Trophoblast cell (in vitro differentiated cells and primary cell): ENCODE measurements around the gene CUL2.

ENCODE experiments used
- DNase-seq, 2 donors: peaks; one replicate each; pipeline ENCODE4 v3.0.0-alpha.2; 2016
- H2AFZ ChIP-seq: 2 replicates; pipeline ENCODE4 v1.6.1; 2013; ENCODE audit warnings: low read length, moderate library complexity, mild to moderate bottlenecking; ENCODE audit not compliant: insufficient read depth, poor library complexity
- H2AK5ac ChIP-seq: 2 replicates; pipeline ENCODE4 v1.6.1; 2013; ENCODE audit warnings: mild to moderate bottlenecking, low read length
- H2BK120ac ChIP-seq: 2 replicates; pipeline ENCODE4 v1.6.1; 2013; ENCODE audit warnings: low read length, mild to moderate bottlenecking, moderate library complexity; ENCODE audit not compliant: insufficient read depth, poor library complexity
- H2BK12ac ChIP-seq: 2 replicates; pipeline ENCODE4 v1.6.1; 2013; ENCODE audit warnings: mild to moderate bottlenecking, low read length, moderate library complexity
- H2BK5ac ChIP-seq: 2 replicates; pipeline ENCODE4 v1.6.1; 2013; ENCODE audit warnings: low read length, low read depth, moderate library complexity, mild to moderate bottlenecking; ENCODE audit not compliant: poor library complexity
- H3K14ac ChIP-seq: 2 replicates; pipeline ENCODE4 v1.6.1; 2013; ENCODE audit warnings: mild to moderate bottlenecking, low read length
- H3K18ac ChIP-seq: 2 replicates; pipeline ENCODE4 v1.6.1; 2013; ENCODE audit warnings: mild to moderate bottlenecking, low read length
- H3K23ac ChIP-seq: 2 replicates; pipeline ENCODE4 v1.6.1; 2013; ENCODE audit warnings: low read length
- H3K27ac ChIP-seq: 2 replicates; pipeline ENCODE4 v1.5.1; 2013; ENCODE audit warnings: low read depth, mild to moderate bottlenecking, inconsistent platforms, low read length, moderate library complexity
- H3K27me3 ChIP-seq: 2 replicates; pipeline ENCODE4 v1.6.1; 2013; ENCODE audit warnings: inconsistent platforms, mild to moderate bottlenecking, low read length, moderate library complexity; ENCODE audit not compliant: insufficient read depth
- H3K36me3 ChIP-seq, 2 experiments: 1 replicate in 1 of 2; 2 replicates in 1 of 2; pipeline ENCODE4 v1.6.1; 2013; ENCODE audit warnings: low read length in 2 of 2, mild to moderate bottlenecking in 2 of 2, moderate library complexity in 1 of 2; ENCODE audit not compliant: insufficient read depth in 2 of 2, control insufficient read depth in 1 of 2
- H3K4ac ChIP-seq: 2 replicates; pipeline ENCODE4 v1.6.1; 2013; ENCODE audit warnings: low read depth, mild to moderate bottlenecking, low read length, moderate library complexity
- H3K4me1 ChIP-seq, 2 experiments: 1 replicate in 1 of 2; 2 replicates in 1 of 2; pipeline ENCODE4 v1.6.1; 2013; ENCODE audit warnings: low read length in 2 of 2, mild to moderate bottlenecking in 2 of 2, moderate library complexity in 1 of 2; ENCODE audit not compliant: insufficient read depth in 2 of 2, control insufficient read depth in 1 of 2
- H3K4me2 ChIP-seq: 2 replicates; pipeline ENCODE4 v1.6.1; 2013; ENCODE audit warnings: inconsistent platforms, mild to moderate bottlenecking, low read length, moderate library complexity
- H3K4me3 ChIP-seq: 2 replicates; pipeline ENCODE4 v1.5.1; 2013; ENCODE audit warnings: mild to moderate bottlenecking, low read depth, low read length, inconsistent platforms
- H3K79me1 ChIP-seq: one replicate; pipeline ENCODE4 v1.6.1; 2013; ENCODE audit warnings: low read length
- H3K79me2 ChIP-seq: 2 replicates; pipeline ENCODE4 v1.6.1; 2013; ENCODE audit warnings: low read length, mild to moderate bottlenecking; ENCODE audit not compliant: control insufficient read depth, insufficient read depth, poor library complexity
- H3K9ac ChIP-seq: 2 replicates; pipeline ENCODE4 v1.6.1; 2013; ENCODE audit warnings: mild to moderate bottlenecking, low read length
- H3K9me3 ChIP-seq: 2 replicates; pipeline ENCODE4 v1.6.1; 2013; ENCODE audit warnings: low read depth, mild to moderate bottlenecking, control low read depth, inconsistent platforms, low read length; ENCODE audit not compliant: insufficient read depth
- H4K12ac ChIP-seq: 2 replicates; pipeline ENCODE4 v1.6.1; 2013; ENCODE audit warnings: low read depth, mild to moderate bottlenecking, low read length, moderate library complexity
- H4K8ac ChIP-seq: 2 replicates; pipeline ENCODE4 v1.6.1; 2013; ENCODE audit warnings: low read depth, mild to moderate bottlenecking, low read length, moderate library complexity
- H4K91ac ChIP-seq: one replicate; pipeline ENCODE4 v1.6.1; 2013; ENCODE audit warnings: low read depth, mild to moderate bottlenecking, low read length, moderate library complexity
- WGBS: extraction: QIAGEN DNeasy Blood & Tissue Kit; methylation state at CpG from one replicate; pipeline ENCODE4 v1.1.7; 2013; ENCODE audit warnings: missing lambda C conversion rate; ENCODE audit not compliant: insufficient read length, insufficient coverage; ENCODE audit errors: extremely low coverage; 5-methylcytosine and 5-hydroxymethylcytosine counted together

Gene CUL2

DNA sequence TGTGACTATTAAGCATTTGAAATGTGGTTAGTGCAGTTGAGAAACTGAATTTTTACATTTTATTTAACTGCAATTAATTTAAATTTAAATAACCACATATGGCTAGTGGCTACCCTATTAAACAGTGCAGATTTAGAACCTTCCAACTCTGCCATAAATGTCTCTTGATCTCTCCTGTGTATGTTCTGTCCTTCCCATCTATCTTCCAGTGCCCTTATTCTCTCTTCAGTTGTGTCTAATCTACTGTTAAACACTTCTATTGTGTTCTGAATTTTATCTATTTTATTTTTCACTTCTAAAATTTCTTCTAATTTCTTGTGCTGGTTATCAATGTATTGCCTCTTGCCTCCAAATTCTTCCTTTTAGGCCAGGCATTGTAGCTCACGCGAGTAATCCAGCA is 105.0 kb downstream of the CUL2 start:
- Histone ChIP-seq H3K27ac (no peak overlapping the region), H3K9ac (no peak overlapping the region), H2BK5ac (no peak overlapping the region), H3K79me2 (no peaks in the 10 kb centered on the region), H2AK5ac (no peak overlapping the region), H3K4me3 (no peak overlapping the region), H2AFZ (no peak overlapping the region), H4K12ac (no peak overlapping the region), H2BK12ac (no peak overlapping the region), H2BK120ac (no peak overlapping the region), H3K4me2 (no peak overlapping the region), H3K9me3 (peaks cover 3% of the 10 kb centered on the region), H3K4me1 (no peaks in the 10 kb centered on the region), H3K4ac (no peak overlapping the region), H3K14ac (no peak overlapping the region), H3K36me3 (no peaks in the 10 kb centered on the region), H4K91ac (no peak overlapping the region), H3K23ac (no peak overlapping the region), H3K79me1 (no peaks in the 10 kb centered on the region), H3K27me3 (no peaks in the 10 kb centered on the region), H4K8ac (no peak overlapping the region), H3K18ac (no peak overlapping the region)
- no peak for DNase-seq
- no CpG with 5 or more reads among the region's 2 CpGs for WGBS

- WGBS, result no CpG with 5 or more reads among the region's 2 CpGs
- Histone ChIP-seq H3K27me3 (no peaks in the 10 kb centered on the region), H2BK120ac (no peak overlapping the region)
Observed at GRCh38 chr10:34981844-34982243, 108.3 kb downstream of the CUL2 start.

DNA sequence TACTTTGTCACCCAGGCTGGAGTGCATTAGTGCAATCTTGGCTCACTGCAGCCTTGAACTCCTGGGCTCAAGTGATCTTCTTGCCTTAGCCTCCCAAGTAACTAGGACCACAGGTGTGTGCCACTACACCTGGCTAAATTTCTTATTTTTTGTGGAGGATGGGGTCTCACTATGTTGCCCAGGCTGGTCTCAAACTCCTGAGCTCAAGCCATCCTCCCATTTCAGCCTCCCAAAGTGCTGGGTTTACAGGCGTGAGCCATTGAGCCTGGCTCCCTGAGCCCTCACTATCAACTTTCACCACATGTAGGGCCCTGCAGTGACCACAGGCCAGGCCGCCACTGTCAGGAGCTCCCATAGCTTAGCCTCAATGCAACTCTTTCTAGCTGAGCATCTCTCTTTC is 110.2 kb downstream of the CUL2 start:
- no CpG with 5 or more reads among the region's 2 CpGs for WGBS
- H3K18ac ChIP-seq, result no peak overlapping the region
- no peak overlapping the region for H3K4ac ChIP-seq
- no peak overlapping the region for H3K4me2 ChIP-seq
- no peak overlapping the region for H4K8ac ChIP-seq
- H3K27ac ChIP-seq, result no peak overlapping the region
- peaks cover 2 to 4% of the 10 kb centered on the region in 2 experiments for H3K4me1 ChIP-seq
- no peaks in the 10 kb centered on the region for H3K27me3 ChIP-seq
- no peak overlapping the region for H2BK12ac ChIP-seq
- no peaks in the 10 kb centered on the region for H3K36me3 ChIP-seq
- H3K4me3 ChIP-seq, result no peak overlapping the region
- H3K79me2 ChIP-seq, result no peaks in the 10 kb centered on the region
- H4K12ac ChIP-seq, result no peak overlapping the region
- H3K9me3 ChIP-seq, result peaks cover 6% of the 10 kb centered on the region
- no peak overlapping the region for H2AFZ ChIP-seq
- no peak overlapping the region for H2BK120ac ChIP-seq
- no peak overlapping the region for H4K91ac ChIP-seq
- H3K79me1 ChIP-seq, result no peaks in the 10 kb centered on the region
- no peak for DNase-seq
- H3K9ac ChIP-seq, result no peak overlapping the region
- H3K23ac ChIP-seq, result no peak overlapping the region
- no peak overlapping the region for H2BK5ac ChIP-seq
- no peak overlapping the region for H3K14ac ChIP-seq
- H2AK5ac ChIP-seq, result no peak overlapping the region

More at GRCh38 chr10:34981844-34982243, 108.3 kb downstream of the CUL2 start:
- no peak overlapping the region for H4K91ac ChIP-seq
- no peak overlapping the region for H3K4ac ChIP-seq
- no peak overlapping the region for H3K23ac ChIP-seq
- peaks cover 3% of the 10 kb centered on the region for H3K9me3 ChIP-seq
- no peak overlapping the region for H2BK12ac ChIP-seq
- H4K8ac ChIP-seq, result no peak overlapping the region
- no peak overlapping the region for H3K14ac ChIP-seq
- H2BK5ac ChIP-seq, result no peak overlapping the region
- no peaks in the 10 kb centered on the region for H3K79me1 ChIP-seq
- H2AFZ ChIP-seq, result no peak overlapping the region
- H3K4me1 ChIP-seq, result peaks cover 2 to 4% of the 10 kb centered on the region in 2 experiments
- H3K79me2 ChIP-seq, result no peaks in the 10 kb centered on the region
- no peak overlapping the region for H3K18ac ChIP-seq
- no peak overlapping the region for H3K4me3 ChIP-seq
- H3K9ac ChIP-seq, result no peak overlapping the region
- H3K36me3 ChIP-seq, result no peaks in the 10 kb centered on the region
- no peak overlapping the region for H4K12ac ChIP-seq
- no peak overlapping the region for H2AK5ac ChIP-seq
- no peak for DNase-seq
- no peak overlapping the region for H3K27ac ChIP-seq
- no peak overlapping the region for H3K4me2 ChIP-seq

- H3K9ac ChIP-seq, result no peak overlapping the region
- DNase-seq, result peak; percentile 95 to 97
- no peak overlapping the region for H2BK120ac ChIP-seq
- no peak overlapping the region for H3K14ac ChIP-seq
- no peak overlapping the region for H3K23ac ChIP-seq
- H4K8ac ChIP-seq, result no peak overlapping the region
- peaks cover 8% of the 10 kb centered on the region for H3K9me3 ChIP-seq
- H3K4me3 ChIP-seq, result no peak overlapping the region
- H4K91ac ChIP-seq, result no peak overlapping the region
- no CpG with 5 or more reads among the region's 7 CpGs for WGBS
- no peak overlapping the region for H3K4ac ChIP-seq
- H3K79me2 ChIP-seq, result no peaks in the 10 kb centered on the region
- no peak overlapping the region for H4K12ac ChIP-seq
- no peak overlapping the region for H3K4me2 ChIP-seq
- H3K36me3 ChIP-seq, result no peaks in the 10 kb centered on the region
- H2BK5ac ChIP-seq, result no peak overlapping the region
- H2BK12ac ChIP-seq, result no peak overlapping the region
- H2AFZ ChIP-seq, result no peak overlapping the region
- H3K27ac ChIP-seq, result no peak overlapping the region
- no peaks in the 10 kb centered on the region for H3K79me1 ChIP-seq
- no peak overlapping the region for H2AK5ac ChIP-seq
- H3K18ac ChIP-seq, result no peak overlapping the region
- peaks cover 10% of the 10 kb centered on the region in 2 experiments for H3K4me1 ChIP-seq
- H3K27me3 ChIP-seq, result no peaks in the 10 kb centered on the region
Observed at GRCh38 chr10:34978080-34978479, 112.1 kb downstream of the CUL2 start.
